PC-3 (cell line): ENCODE results near the gene DNM3. TPM values are rescaled to one million over a fixed set of nuclear protein-coding genes. Genes with fewer than 3 reads are reported as not detected.

Experiments used
- ATAC-seq: fragments of 200-7000 bp; cut with Tn5 transposase; 2 replicates; pipeline ENCODE4 v1.9.1; 2020; ENCODE audit warnings: mild to moderate bottlenecking, moderate library complexity
- BruUV-seq: library from RNA; stranded (reverse); fragments of 400-500 nt; replicated peaks from 2 replicates; lab custom pipeline; 2021; lab: Mats Ljungman, UMichigan
- CTCF ChIA-PET: fragments of 300-600 bp; sonication (Branson Sonifier 250); formaldehyde crosslinking; loops from one replicate; lab custom pipeline; 2022; ENCODE audit warnings: antibody characterized with exemption; lab: Charles Lee
- POLR2A ChIA-PET: fragments of 300-600 bp; sonication (Branson Sonifier 250); formaldehyde crosslinking; loops from one replicate; lab custom pipeline; 2022; ENCODE audit warnings: antibody characterized with exemption; ENCODE audit not compliant: unreplicated experiment; lab: Charles Lee
- DNase-seq: peaks from one replicate; pipeline ENCODE4 v3.0.0-alpha.2; 2015
- H2AFZ ChIP-seq: fragments of 300-600 bp; sonication (generic); 2 replicates; pipeline ENCODE4 v1.6.0; 2016; ENCODE audit warnings: antibody characterized with exemption, low read length
- H3F3A ChIP-seq: fragments of 300-600 bp; sonication (generic); one replicate; pipeline ENCODE4 v1.6.0; 2017; ENCODE audit warnings: antibody characterized with exemption, low read length, control low read depth, mild to moderate bottlenecking; ENCODE audit not compliant: unreplicated experiment
- H3K27ac ChIP-seq: fragments of 300-600 bp; sonication (generic); 2 replicates; pipeline ENCODE4 v1.5.1; 2016; ENCODE audit warnings: mild to moderate bottlenecking, low read length
- H3K27me3 ChIP-seq: fragments of 300-600 bp; sonication (generic); 2 replicates; pipeline ENCODE4 v1.6.1; 2016; ENCODE audit warnings: low read length, mixed read lengths
- H3K36me3 ChIP-seq: fragments of 300-600 bp; sonication (generic); 2 replicates; pipeline ENCODE4 v1.6.1; 2016; ENCODE audit warnings: low read depth, mixed run types, low read length, mixed read lengths
- H3K4me1 ChIP-seq: fragments of 300-600 bp; sonication (generic); 2 replicates; pipeline ENCODE4 v1.5.1; 2016; ENCODE audit warnings: low read length; ENCODE audit not compliant: insufficient read depth
- H3K4me2 ChIP-seq: fragments of 300-600 bp; sonication (generic); 2 replicates; pipeline ENCODE4 v1.6.0; 2016; ENCODE audit warnings: low read length
- H3K4me3 ChIP-seq: fragments of 300-600 bp; sonication (generic); 2 replicates; pipeline ENCODE4 v1.5.1; 2016; ENCODE audit warnings: mild to moderate bottlenecking, low read length, mixed read lengths
- H3K79me2 ChIP-seq: fragments of 300-600 bp; sonication (generic); 2 replicates; pipeline ENCODE4 v1.6.1; 2017; ENCODE audit warnings: low read length, mixed read lengths
- H3K9ac ChIP-seq: fragments of 300-600 bp; sonication (generic); 2 replicates; pipeline ENCODE4 v1.6.0; 2016; ENCODE audit warnings: mild to moderate bottlenecking, low read length
- H3K9me2 ChIP-seq: fragments of 300-600 bp; sonication (generic); replicated peaks from 2 replicates; pipeline ENCODE4 v1.6.1; 2016; ENCODE audit warnings: mixed run types, low read length, mixed read lengths
- H3K9me3 ChIP-seq: fragments of 300-600 bp; sonication (generic); 2 replicates; pipeline ENCODE4 v1.6.1; 2016; ENCODE audit warnings: low read length, mixed read lengths
- H4K20me1 ChIP-seq: fragments of 300-600 bp; sonication (generic); 2 replicates; pipeline ENCODE4 v1.6.1; 2016; ENCODE audit warnings: low read length, mixed read lengths
- CTCF ChIP-seq: fragments of 300-600 bp; sonication (generic); conservative IDR thresholded peaks from 2 replicates; pipeline ENCODE4 v1.5.1; 2017; ENCODE audit warnings: antibody characterized with exemption, low read depth, mild to moderate bottlenecking, low read length
- EZH2 ChIP-seq: fragments of 300-600 bp; sonication (generic); IDR thresholded peaks from one replicate; pipeline ENCODE4 v1.6.1; 2017; ENCODE audit warnings: antibody characterized with exemption, mild to moderate bottlenecking, low read length; ENCODE audit not compliant: unreplicated experiment
- EZH2phosphoT487 ChIP-seq: fragments of 300-600 bp; sonication (generic); IDR thresholded peaks from 2 replicates; pipeline ENCODE4 v1.6.1; 2018; ENCODE audit warnings: mild to moderate bottlenecking, antibody characterized with exemption, low read length, borderline replicate concordance
- intact Hi-C: fragments of 100-400 bp; cut with micrococcal nuclease; formaldehyde crosslinking; loops from 2 replicates; pipeline ENCODE4 v1.9.0; 2023
- total RNA-seq: library from RNA; depleted of rRNA; stranded (reverse); fragments of >200 nt; gene quantifications from 2 replicates; pipeline ENCODE4 v1.2.3, GENCODE V29; 2014

DNM3 gene
- total RNA-seq, 1 experiment from 2014 or later, result 0.98 TPM

- no peak overlapping the region for H3K9ac ChIP-seq
- peak overlapping the region; percentile 49 for H3K4me2 ChIP-seq
- ATAC-seq (peak; percentile 86), DNase-seq (peak; percentile 75)
- BruUV-seq, result no TSS peak
- H3K27me3 ChIP-seq, result no peaks in the 10 kb centered on the region
- peak overlapping the region; percentile 7; the same call in 1 of the 2 replicates for H3K4me3 ChIP-seq
- no peaks in the 10 kb centered on the region for H3F3A ChIP-seq
- peaks cover 19% of the 10 kb centered on the region for H3K4me1 ChIP-seq
- no peak for TF ChIP-seq CTCF
- no peak for TF ChIP-seq EZH2
- no peak for TF ChIP-seq EZH2phosphoT487
- H3K36me3 ChIP-seq, result no peaks in the 10 kb centered on the region
- H3K27ac ChIP-seq, result peak overlapping the region; percentile 51
- H3K9me3 ChIP-seq, result no peaks in the 10 kb centered on the region
- no peaks in the 10 kb centered on the region for H4K20me1 ChIP-seq
- ChIA-PET POLR2A (no interaction called here), CTCF (no interaction called here)
- intact Hi-C loops, result loop anchor here (1.0 to 5.0 kb wide), 4 partner anchors 11 to 174 kb away; no protein-coding TSS in a partner anchor
- H2AFZ ChIP-seq, result 0 out of 2 replicates have a peak overlapping the region, but pooled peaks have one; percentile 8
- no peaks in the 10 kb centered on the region for H3K79me2 ChIP-seq
- H3K9me2 ChIP-seq, result no peaks in the 10 kb centered on the region
Measured at GRCh38 chr1:172265905-172266304, 424.6 kb downstream of the DNM3 start.

- H3K27ac ChIP-seq, result peak overlapping the region; percentile 51
- H3K4me1 ChIP-seq, result peaks cover 19% of the 10 kb centered on the region
- no peaks in the 10 kb centered on the region for H3K36me3 ChIP-seq
- intact Hi-C loops, result loop anchor here (1.0 to 5.0 kb wide), 4 partner anchors 11 to 174 kb away; no protein-coding TSS in a partner anchor
- H3K4me3 ChIP-seq, result peak overlapping the region; percentile 7; the same call in 1 of the 2 replicates
- H3K9me3 ChIP-seq, result no peaks in the 10 kb centered on the region
- ChIA-PET CTCF (no interaction called here), POLR2A (no interaction called here)
- peak; percentile 79 for DNase-seq
- peak; percentile 89 for ATAC-seq
- no peak for TF ChIP-seq EZH2phosphoT487
- TF ChIP-seq CTCF, result no peak
- no peak for TF ChIP-seq EZH2
- H3K9me2 ChIP-seq, result no peaks in the 10 kb centered on the region
- no peaks in the 10 kb centered on the region for H3K79me2 ChIP-seq
- no peaks in the 10 kb centered on the region for H3K27me3 ChIP-seq
- H3K4me2 ChIP-seq, result peak overlapping the region; percentile 49
- H3K9ac ChIP-seq, result no peak overlapping the region
- no TSS peak for BruUV-seq
- H4K20me1 ChIP-seq, result no peaks in the 10 kb centered on the region
- no peak overlapping the region for H2AFZ ChIP-seq
- no peaks in the 10 kb centered on the region for H3F3A ChIP-seq
Measured at GRCh38 chr1:172266528-172267174, 425.4 kb downstream of the DNM3 start.

GRCh38 chr1:172268237-172268636, 426.9 kb downstream of the DNM3 start:
- no peaks in the 10 kb centered on the region for H4K20me1 ChIP-seq
- no peak overlapping the region for H2AFZ ChIP-seq
- no peak overlapping the region for H3K4me3 ChIP-seq
- H3K79me2 ChIP-seq, result no peaks in the 10 kb centered on the region
- TF ChIP-seq CTCF (no peak), EZH2phosphoT487 (no peak), EZH2 (no peak)
- H3K9ac ChIP-seq, result no peak overlapping the region
- no peaks in the 10 kb centered on the region for H3F3A ChIP-seq
- no peaks in the 10 kb centered on the region for H3K36me3 ChIP-seq
- no peaks in the 10 kb centered on the region for H3K9me3 ChIP-seq
- BruUV-seq, result no TSS peak
- peaks cover 19% of the 10 kb centered on the region for H3K4me1 ChIP-seq
- no peak overlapping the region for H3K4me2 ChIP-seq
- DNase-seq (no peak), ATAC-seq (no peak)
- H3K27ac ChIP-seq, result no peak overlapping the region
- no peaks in the 10 kb centered on the region for H3K9me2 ChIP-seq
- no peaks in the 10 kb centered on the region for H3K27me3 ChIP-seq
- POLR2A ChIA-PET, result interaction anchor here (0.7 kb wide), 1 partner anchor 16 kb away, joined by 3 read pairs; no protein-coding TSS in a partner anchor
- CTCF ChIA-PET, result no interaction called here
- intact Hi-C loops, result loop anchor here (5.0 kb wide), 1 partner anchor 176 kb away; no protein-coding TSS in a partner anchor
